Vagina (tissue), 2 donors: ENCODE measurements around the gene LHFPL3.

Experiments
- POLR2A ChIP-seq, 2 donors: fragments of 450-650 bp; IDR thresholded peaks; one replicate each; pipeline ENCODE4 v1.6.1; 2017; ENCODE audit warnings: antibody characterized with exemption in 2 of 2, mild to moderate bottlenecking in 2 of 2, moderate library complexity in 2 of 2
- POLR2AphosphoS5 ChIP-seq, 2 donors: sonication (generic); formaldehyde crosslinking; IDR thresholded peaks; one replicate each; pipeline ENCODE4 v1.9.0; 2017; ENCODE audit warnings: antibody characterized with exemption in 2 of 2, mild to moderate bottlenecking in 2 of 2, low read depth in 1 of 2; ENCODE audit not compliant: insufficient read depth in 1 of 2
- TF ChIP-seq, protein P1 (sequence below), 3 experiments: fragments of 450-650 bp in 2 of 3; fragments of 200-600 bp in 1 of 3; sonication (generic) in 1 of 3; IDR thresholded peaks; one replicate each; pipeline ENCODE4 v1.5.1; 2017 to 2019; ENCODE audit warnings: antibody characterized with exemption in 3 of 3, mild to moderate bottlenecking in 2 of 3, moderate library complexity in 2 of 3

DNA sequence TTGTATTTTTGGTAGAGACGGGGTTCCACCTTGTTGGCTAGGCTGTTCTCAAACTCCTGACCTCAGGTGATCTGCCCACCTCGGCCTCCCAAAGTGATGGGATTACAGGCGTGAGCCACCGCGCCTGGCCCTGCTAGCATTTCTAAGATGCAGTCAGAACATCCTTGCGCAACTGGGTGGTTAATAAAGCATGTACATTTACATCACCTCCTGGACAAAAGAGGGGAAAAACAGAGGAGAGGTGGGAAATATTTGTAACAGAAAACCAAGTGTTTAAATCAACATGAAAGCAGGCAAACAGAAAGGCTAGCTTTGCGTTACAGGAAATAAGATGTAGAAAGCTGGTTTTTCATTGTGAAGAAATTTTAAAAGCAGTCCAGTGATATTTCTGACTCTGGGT lies 464.7 kb downstream of the LHFPL3 start:
- TF ChIP-seq, protein P1, sequence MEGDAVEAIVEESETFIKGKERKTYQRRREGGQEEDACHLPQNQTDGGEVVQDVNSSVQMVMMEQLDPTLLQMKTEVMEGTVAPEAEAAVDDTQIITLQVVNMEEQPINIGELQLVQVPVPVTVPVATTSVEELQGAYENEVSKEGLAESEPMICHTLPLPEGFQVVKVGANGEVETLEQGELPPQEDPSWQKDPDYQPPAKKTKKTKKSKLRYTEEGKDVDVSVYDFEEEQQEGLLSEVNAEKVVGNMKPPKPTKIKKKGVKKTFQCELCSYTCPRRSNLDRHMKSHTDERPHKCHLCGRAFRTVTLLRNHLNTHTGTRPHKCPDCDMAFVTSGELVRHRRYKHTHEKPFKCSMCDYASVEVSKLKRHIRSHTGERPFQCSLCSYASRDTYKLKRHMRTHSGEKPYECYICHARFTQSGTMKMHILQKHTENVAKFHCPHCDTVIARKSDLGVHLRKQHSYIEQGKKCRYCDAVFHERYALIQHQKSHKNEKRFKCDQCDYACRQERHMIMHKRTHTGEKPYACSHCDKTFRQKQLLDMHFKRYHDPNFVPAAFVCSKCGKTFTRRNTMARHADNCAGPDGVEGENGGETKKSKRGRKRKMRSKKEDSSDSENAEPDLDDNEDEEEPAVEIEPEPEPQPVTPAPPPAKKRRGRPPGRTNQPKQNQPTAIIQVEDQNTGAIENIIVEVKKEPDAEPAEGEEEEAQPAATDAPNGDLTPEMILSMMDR (IDR thresholded peaks at IDR 0.05), result no peak
- TF ChIP-seq POLR2A (IDR thresholded peaks at IDR 0.05) (no peak), POLR2AphosphoS5 (IDR thresholded peaks at IDR 0.05; ENCODE audit: insufficient read depth in 1 of 2, low read depth in 1 of 2) (no peak)
